Stimulated activated CD8-positive, alpha-beta memory T cell treated with anti-CD3 and anti-CD28 coated beads, Interleukin-12 subunit alpha, Interleukin-12 subunit beta, amount 100 ng/mL, for 24 hours (primary cell): Measurements from ENCODE around the gene GJB2.

Experiments
- DNase-seq: peaks from one replicate; pipeline ENCODE4 v3.0.0-alpha.2; 2020; ENCODE audit errors: extremely low read depth

GJB2 gene

DNA sequence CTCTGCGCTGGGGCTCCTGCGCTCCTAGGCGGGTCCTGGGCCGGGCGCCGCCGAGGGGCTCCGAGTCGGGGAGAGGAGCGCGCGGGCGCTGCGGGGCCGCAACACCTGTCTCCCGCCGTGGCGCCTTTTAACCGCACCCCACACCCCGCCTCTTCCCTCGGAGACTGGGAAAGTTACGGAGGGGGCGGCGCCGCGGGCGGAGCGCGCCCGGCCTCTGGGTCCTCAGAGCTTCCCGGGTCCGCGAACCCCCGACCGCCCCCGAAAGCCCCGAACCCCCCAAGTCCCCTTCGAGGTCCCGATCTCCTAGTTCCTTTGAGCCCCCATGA, at the start of gene GJB2:
GJB2 (minus strand) TSS at position 103 of the 326 bp plus-strand sequence. CDS start 3,357 bp downstream, outside the sequence.
- DNase-seq, result no peak

DNA sequence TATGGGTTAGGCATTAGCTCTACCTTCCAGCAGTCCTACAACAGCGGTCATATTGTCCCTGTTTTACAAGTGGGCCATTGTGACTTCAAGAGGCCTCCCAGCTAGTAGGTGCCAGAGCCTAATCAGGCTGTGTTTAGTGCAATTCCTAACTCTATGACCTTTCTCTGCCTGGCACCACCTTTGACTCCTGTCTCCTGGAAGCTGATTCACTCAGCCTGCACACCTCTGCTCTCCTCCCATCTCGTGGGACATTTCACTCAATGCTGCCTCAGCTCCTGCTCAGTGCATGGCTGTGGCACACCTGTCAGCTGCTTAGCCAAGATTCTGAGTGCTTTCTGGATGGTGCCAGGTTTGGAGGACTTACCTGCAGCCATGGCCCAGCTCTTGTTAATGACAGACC, 48.9 kb upstream of the GJB2 start:
- no peak for DNase-seq

DNA sequence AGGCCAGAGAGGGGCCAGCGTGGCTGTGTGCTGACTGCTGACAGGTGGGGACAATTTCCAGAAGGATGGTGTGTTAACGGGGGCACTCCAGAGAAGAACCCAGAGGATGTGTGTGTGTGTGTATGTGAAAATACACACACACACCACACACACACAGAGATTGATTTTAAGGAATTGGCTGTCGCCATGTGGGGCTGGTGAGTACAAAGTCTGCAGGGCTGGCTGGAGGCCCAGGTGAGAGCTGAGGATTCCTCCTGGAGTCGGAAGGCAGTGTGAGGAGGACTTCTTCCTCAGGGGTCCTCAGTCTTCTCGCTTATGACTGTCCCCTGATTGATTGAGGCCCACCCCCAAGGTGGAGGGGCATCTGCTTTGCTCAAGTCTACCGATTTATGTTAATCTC, 47.0 kb upstream of the GJB2 start:
- no peak for DNase-seq

DNA sequence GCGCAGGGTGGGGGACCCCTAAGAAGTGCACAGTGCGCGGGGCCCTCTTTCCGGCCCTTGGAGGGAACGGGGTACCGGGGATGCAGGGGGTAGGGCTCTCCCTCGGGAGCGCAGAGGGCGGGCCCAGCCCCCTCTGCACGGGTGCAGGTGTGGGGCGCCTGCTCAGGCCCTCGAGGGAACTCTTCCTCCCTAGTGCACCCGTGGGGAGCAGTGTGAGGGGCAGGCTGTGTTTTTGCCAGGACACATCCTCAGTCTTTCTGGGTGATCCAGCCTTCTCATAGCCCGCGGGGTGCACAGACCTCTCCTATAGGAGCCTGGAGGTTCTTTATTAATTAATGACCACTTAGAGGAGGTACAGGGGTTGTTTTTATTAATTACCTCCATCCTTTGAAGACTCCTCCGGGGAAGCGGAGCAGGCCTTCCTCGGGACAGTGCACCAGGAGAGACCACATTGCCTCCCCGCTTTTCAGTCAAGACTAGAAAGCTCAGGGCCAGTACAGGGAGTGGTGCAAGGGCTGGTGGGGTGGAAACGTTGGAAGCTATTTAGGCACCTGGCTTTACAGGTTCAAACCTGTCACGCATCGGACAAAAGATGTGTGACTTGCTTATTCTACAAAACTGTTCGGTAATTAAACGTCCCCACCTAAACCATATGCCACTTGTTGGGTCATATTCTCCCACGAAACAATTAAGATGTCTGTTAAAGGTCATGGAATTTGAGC, 40.0 kb upstream of the GJB2 start:
- DNase-seq, result no peak

DNA sequence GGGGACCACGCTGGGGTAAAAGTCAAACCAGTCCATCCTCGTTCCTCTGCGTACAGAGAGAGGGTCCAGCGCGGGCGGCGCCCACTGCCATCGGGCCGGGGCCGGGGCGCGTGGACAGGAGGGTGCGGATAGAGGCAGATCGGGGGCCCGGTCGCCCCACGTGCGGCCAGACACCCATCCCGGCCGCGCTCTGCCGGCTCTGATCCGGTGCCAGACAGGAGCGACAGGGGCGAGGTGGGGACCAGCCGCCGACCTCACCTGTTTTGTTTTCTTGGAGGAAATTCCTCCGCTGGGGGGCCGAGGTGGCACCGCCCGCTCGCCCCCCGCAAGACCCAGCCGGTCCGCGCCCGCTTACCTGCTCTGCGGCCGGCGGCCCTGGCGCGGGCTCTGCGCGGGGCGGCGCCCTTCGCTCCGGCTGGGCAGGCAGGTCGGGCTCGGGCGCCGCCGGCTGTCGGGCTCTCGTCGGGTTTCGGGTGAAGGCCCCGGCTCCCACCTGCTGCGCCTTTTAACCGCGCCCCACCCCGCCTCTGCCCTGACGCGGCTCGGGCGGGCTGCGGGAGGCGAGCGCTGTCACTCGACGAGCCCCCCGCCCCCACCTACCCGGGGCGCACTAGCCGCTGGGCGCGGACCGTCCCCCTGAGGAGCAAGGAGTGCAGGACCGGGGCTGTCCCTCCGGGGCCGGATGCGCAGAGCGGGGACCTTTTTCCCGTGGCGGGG, 39.3 kb upstream of the GJB2 start, which contains the start of gene GJB6:
GJB6 (minus strand) TSS at position 481 of the 717 bp plus-strand sequence. CDS start 8,839 bp downstream, outside the sequence.
- no peak for DNase-seq

DNA sequence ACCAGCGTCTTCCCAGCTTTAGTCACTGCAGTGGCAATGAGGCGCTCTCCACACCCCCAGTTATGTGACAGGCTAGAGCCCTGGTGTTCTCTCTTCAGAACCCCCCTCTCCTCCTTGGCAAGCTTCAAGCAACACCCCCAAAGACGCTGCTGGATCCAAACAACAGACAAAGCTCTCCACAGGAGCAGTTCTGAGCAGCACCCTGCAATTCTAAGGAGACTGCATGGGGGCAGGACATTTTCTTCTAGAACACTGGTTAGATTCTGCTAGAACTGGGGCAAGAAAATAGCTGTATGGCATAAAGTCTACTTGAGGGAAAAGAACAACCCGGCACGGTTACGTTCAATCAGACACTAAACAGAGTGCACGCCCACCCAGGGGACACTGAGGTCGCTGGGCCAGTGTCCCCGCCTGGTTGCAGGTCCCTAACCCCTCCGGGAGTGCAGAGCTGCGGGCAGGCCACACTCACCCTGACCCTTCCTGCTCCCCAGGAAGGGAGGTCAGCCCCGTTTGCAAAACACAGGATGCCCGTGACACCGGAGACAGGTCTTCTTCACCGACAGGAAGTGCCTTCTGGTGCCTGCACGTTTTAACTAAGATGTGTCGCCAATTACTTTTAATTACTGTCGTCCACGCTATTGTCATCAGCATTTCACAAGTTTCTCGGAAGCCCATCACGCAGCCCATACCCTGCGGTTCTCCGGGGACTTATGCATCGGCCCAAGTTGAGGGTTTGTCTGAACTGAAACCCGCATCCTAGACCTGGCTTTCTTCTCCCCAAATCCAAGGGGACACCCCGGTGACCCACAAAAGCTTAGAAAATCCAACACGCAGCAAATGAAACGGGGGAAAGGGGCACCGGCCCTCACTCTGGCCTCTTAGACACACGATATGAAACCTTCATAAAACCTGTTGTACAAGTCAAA, 38.4 kb upstream of the GJB2 start:
- no peak for DNase-seq

DNA sequence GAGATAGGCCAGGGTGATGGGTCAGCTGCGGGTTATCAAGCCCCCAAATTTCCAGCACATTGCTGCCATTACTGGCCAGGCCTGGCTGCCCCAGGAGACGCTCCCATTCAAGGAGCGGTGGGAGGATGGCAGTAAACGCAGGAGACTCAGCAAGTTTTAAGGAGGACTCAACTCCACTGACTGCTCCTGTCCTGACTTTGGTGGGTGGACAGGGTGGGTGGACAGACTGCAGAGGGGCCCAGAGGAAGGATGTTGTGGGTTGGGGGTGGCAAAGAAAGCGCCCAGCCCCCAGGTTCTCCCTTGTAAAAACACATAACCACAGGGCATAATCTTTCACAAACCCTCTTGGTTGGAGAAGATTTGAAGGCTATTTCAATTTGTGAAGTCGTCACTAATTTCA, 35.0 kb upstream of the GJB2 start:
- DNase-seq, result no peak

DNA sequence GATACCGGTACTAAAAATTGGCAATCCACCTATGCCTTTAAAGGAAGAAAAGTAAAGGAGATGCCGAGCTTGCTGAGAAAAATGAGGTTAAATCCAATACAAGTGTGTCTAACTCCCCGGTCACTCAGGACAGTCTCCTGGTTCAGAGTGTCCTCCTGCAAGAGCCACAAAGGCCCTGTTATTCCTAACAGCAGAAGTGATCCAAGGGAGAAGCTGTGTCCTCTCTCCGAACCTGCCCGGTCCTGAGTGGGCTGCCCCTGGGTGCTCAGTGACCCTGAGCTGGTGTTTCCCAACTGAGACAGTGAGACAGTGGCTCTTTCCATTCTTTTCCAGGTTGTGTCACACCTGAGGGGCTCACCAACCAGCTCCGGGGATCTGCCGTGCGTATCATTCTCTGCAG, 34.5 kb upstream of the GJB2 start:
- no peak for DNase-seq

DNA sequence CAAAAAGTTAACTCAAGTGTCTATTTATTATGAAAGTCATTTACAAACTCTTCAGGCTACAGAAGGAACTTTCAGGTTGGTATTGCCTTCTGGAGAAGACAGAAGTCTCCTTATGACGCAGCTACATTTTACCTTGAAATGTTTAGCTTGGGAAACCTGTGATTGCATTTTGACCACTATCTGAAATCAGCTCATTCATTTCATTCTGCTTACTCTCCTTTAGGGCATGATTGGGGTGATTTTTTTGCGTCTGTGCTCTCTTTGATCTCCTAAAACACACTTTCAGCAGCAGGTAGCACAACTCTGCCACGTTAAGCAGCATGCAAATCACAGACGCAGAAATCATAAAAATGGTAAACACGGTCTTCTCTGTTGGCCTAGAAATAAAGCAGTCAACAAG, 29.8 kb upstream of the GJB2 start:
- DNase-seq, result no peak

DNA sequence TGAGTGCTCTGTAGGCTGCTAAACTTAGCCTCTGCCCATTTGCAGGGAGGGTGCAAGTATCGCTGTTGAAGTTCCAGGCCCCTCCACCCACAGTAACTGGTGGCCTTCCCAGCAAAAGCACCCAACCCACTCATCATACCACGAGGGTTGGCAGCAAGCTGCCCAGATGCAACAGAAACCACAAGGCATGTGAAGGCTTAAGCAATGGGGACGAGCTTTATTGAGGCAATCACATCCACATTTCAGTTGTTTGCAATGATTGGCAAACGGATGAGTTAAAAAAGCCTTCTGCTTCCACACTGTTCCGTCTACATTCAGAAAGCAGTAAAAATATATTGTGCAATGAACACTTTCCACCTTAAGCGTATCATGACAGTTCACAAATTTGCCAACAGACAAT, 29.0 kb upstream of the GJB2 start:
- no peak for DNase-seq

DNA sequence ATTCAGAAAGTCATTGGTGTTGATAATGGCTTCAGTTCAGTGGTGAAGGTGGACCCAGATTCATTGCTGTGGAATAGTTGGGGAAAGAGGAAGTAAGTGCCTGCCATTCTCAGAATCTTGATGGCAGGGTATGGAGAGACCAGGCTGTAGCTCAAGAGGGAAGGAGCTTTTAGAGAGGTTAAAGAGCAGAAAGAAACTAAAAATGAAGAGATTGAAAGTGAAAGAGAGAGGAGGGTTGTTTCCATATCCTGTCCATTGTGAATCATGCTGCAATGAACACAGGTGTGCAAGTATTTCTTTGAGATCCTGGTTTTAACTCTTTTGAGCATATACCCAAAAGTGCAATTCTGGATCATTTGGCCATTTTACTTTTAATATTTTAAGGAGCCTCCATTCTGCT, 26.8 kb upstream of the GJB2 start:
- DNase-seq, result no peak

DNA sequence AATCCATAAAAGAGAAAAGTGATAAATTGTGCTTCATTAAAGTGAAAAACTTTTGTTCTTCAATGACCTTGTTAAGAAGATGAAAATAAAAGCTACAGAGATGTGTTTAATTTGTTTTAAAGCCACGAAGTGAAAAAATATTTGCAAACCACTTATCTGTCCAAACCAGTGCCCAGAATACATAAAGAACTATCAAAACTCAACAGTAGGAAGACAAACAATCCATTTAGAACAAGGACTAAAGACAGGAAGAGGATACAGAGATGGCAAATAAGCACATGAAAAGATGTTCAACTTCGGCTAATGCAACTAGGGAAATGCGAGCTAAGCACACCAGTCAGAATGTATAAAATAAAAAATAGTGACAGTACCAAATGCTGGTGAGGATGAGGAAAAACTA, 24.4 kb upstream of the GJB2 start:
- no peak for DNase-seq

DNA sequence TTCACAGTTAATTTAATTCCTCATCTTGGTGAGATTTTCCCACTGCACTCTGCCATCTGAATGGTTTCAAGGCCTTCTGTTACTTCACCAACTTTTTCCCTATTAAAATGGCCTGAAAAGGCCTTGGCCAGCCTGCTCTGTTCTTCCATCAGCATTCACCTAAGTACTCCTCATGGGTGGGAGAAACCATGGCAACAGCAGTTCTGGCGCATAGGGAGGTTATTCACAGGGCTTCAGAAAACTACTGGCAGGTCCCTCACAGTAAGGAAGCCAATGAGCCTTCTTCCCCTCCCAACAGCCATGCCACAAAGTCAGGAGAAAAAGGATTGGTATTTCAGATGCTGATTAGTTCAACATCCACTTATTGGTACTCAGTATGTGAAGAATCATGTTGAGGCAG, 17.2 kb upstream of the GJB2 start:
- DNase-seq, result no peak

DNA sequence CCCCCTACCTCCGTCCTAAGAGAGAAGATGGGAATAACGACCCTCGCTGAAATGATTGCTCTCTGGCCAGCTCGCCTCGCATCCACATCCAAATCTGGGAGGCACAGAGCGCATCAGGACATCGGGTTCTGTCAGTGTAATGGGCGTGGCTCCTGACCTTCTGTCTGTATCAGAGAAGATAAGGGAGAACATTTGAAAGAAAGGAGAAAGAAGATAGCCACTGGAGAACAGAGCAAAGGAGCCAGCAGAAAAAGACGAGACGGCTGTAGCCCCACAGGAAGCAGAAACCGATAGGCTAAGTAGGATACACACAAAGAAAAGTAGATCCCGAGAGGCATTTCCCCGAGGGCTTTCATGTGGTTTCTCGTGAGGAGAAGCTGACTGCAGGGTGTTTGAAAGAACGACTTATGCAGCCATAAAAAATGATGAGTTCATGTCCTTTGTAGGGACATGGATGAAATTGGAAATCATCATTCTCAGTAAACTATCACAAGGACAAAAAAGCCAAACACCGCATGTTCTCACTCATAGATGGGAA, 14.0 kb upstream of the GJB2 start:
- no peak for DNase-seq

DNA sequence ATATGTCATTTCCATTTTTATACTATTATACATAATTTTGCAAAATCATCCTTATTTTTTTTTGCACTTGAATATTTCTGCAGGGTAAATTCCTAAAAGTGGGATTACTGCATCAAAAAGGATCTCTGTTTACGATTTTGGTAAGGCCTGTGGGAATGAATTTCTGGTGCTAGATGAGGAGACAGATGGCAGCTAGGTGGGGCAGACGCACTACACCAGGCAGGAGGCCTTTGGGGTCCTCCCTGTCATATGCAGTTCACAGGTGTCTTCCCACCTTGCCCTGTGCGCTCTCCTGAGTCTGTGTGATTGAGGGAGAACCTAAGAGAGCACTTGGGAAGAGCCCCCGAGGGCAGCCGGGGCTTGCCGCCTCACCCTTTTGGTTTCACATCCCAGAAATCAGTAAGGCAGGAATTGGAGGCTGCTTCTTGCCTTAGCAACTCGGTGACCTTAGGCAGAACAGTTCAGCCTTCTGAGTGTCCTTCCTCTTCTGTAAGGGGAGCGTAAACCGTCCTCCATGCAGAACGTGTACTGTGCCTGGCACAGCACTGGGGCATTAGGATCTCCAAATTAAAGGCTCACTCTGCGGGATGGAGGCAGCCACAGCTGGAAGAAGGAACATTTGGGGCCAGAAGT, 13.4 kb upstream of the GJB2 start:
- DNase-seq, result no peak

DNA sequence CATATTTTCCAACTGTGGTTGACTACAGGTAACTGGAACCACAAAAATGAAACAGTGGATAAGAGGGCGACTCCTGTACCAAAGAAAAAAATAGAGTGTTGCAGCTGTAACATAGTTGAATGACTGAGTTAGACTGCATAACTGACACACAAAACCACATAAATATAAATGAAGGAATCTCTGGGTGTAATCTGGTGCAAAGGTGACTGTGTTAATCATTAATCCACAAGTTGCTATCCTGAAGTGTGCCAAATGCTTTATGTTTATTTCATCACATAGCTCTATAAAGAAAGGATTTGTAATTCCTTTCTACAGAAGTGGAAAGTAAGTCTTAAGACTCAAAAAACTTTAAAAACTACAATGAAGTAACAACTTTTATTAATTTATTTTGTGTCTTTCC, 6.0 kb upstream of the GJB2 start:
- DNase-seq, result no peak

DNA sequence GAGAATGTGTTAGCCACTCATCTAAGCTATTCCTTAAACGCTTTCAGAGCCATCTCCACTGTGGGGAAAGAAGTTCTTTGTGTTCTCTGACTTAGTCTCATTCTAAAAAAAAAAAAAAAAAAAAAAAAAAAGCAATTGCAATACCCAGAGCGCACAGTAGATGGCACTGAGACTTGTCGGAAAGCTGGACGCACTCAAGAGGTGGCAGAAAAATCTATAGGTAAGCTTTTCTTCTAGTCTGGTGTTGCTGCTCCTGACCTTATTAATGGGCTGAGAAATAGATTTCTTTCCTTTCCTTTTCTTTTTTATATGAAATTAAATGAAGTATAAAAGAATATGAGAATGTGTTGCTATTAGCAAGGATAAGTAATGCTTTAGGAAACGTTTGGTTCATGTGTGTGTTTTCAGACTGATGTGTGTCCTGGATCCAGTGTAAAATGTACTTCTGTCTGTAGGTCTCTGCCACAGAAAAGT, 4.7 kb upstream of the GJB2 start:
- no peak for DNase-seq

DNA sequence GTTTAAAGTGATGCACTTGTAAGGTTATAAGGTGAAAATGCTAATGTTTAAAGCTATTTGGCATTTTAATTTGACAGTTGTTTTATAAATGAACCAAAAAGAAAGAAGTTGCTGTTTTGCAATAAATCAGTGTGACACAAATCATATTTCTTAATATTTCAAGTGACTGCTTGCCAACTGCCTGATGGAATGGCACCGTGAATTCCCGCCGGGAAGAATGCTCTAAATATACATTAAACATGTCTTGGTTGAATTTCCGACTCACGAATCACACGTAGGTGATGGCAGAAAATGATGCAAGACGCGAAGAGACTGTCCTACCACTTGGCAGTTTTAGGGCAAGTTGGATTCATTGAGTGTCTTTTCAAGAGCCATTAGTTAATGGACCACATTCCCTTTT, 3.1 kb upstream of the GJB2 start:
- DNase-seq, result no peak

DNA sequence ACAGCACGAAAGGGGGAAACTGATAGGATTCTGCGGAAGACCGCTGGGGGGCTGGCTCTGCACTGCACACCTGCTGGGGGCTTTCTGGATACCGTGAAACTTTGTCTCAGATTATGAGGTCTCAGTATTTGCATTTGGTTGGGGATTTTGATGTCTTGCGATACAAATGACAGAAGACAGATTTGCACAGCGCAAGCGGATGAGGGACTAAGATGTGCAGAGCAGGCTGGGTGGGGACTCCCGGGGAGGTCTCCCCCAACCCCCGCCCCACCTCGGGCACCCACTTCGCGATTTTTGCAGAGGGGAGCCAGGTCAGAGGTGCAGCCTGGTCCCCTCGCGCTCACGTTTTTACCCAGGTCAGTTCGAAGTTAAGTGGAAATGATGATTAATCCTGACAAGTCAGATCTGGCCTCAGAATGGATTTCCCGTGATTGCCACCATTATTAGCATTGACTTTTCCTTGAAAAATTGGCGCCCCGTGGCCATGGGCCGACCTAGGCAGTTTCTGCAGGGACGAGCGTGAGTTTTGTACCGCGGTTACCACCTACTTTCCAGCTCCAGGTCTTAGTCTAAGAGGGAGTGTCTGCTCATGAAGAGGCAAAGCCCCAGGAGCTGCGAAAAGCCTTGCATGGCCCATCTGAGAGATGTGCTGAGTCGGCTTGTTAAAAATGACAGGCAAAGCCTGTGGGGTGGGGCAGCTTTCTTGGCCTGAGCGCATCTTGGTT, 1.3 kb upstream of the GJB2 start:
- DNase-seq, result no peak

DNA sequence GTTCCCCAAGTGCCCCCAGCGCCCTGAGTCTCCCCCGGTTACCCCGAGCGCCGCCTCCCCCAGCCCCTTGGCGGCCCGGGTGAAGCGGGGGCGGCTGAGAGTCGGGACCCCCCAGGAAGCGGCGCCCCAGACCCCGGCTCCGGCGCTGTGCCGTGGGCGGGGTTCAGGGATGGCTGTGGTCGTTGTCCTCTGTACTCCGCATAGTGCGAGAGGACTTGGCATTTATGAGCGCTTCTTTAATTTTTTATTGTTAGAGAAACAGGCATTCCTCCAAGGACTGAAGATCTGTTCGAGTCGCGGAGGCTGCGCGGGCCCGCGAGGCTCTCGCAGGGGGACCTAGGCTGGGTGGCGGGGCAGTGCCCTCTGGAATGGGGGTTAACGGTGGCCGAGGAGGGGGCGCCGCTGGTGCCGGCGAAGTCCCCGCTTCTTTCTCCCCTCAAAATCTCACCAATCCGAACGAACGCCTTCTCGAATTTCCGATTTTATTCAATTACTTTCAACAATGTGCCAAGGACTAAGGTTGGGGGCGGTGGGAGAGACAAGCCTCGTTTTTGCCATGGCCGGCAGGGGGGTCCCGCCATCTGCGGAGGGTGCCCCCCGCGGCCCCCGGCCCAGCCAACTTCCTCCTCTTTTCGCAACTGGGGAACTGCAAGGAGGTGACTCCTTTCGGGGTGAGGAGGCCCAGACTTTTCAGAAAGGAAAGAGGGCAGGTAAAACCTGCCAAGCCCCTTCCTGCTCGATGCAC, 596 bp upstream of the GJB2 start:
- DNase-seq, result no peak
